RWPE1 (cell line): Measurements from ENCODE around the gene CTTNBP2.

Experiments used
- CTCF ChIA-PET: fragments of 350-600 bp; sonication (Branson Sonifier 250); formaldehyde crosslinking; extraction: SDS; loops from one replicate; lab custom pipeline; 2021; lab: Yijun Ruan, JAX
- POLR2A ChIA-PET: fragments of 400-600 bp; formaldehyde crosslinking; extraction: SDS; loops from one replicate; lab custom pipeline; 2020; ENCODE audit warnings: antibody characterized with exemption; ENCODE audit not compliant: low non-redundant PET; lab: Yijun Ruan, JAX
- DNase-seq: peaks from one replicate; pipeline ENCODE4 v3.0.0; 2012; ENCODE audit warnings: low spot score
- H3K27ac ChIP-seq: fragments of 450-650 bp; 2 replicates; pipeline ENCODE4 v1.5.1; 2017
- CTCF ChIP-seq: fragments of 450-650 bp; conservative IDR thresholded peaks from 2 replicates; pipeline ENCODE4 v1.5.1; 2017; ENCODE audit warnings: low read depth, mild to moderate bottlenecking

The CTTNBP2 gene

GRCh38 chr7:117862378-117862777 is 10.9 kb downstream of the CTTNBP2 start:
- DNase-seq = no peak
- CTCF ChIA-PET = interaction anchor here (0.5 kb wide), 1 partner anchor 292 kb away, joined by 3 read pairs; no protein-coding TSS in a partner anchor
- TF ChIP-seq CTCF = no peak
- POLR2A ChIA-PET = interaction anchor here (0.5 kb wide), 2 partner anchors 38 to 158 kb away, joined by 3 read pairs; no protein-coding TSS in a partner anchor
- H3K27ac ChIP-seq = no peak overlapping the region

GRCh38 chr7:117859246-117859812 is 13.9 kb downstream of the CTTNBP2 start:
- DNase-seq = no peak
- CTCF ChIA-PET = no interaction called here
- POLR2A ChIA-PET = no interaction called here
- H3K27ac ChIP-seq = no peak overlapping the region
- TF ChIP-seq CTCF = no peak

GRCh38 chr7:117858712-117859111 is 14.5 kb downstream of the CTTNBP2 start:
- no peak for TF ChIP-seq CTCF
- DNase-seq = peak; percentile 5
- ChIA-PET CTCF (no interaction called here), POLR2A (no interaction called here)
- no peak overlapping the region for H3K27ac ChIP-seq

- ChIA-PET CTCF (interaction anchor here (0.6 kb wide), 1 partner anchor 473 kb away, joined by 3 read pairs; no protein-coding TSS in a partner anchor), POLR2A (no interaction called here)
- TF ChIP-seq CTCF = no peak
- no peak for DNase-seq
- no peak overlapping the region for H3K27ac ChIP-seq
Measured at GRCh38 chr7:117857718-117858117, 15.5 kb downstream of the CTTNBP2 start.

- ChIA-PET POLR2A (no interaction called here), CTCF (no interaction called here)
- DNase-seq = no peak
- TF ChIP-seq CTCF = no peak
- no peak overlapping the region for H3K27ac ChIP-seq
Measured at GRCh38 chr7:117856196-117856595, 17.0 kb downstream of the CTTNBP2 start.

- no peak for DNase-seq
- no peak overlapping the region for H3K27ac ChIP-seq
- ChIA-PET POLR2A (no interaction called here), CTCF (interaction anchor here (0.7 kb wide), 1 partner anchor 355 kb away, joined by 3 read pairs; no protein-coding TSS in a partner anchor)
- TF ChIP-seq CTCF = no peak
Measured at GRCh38 chr7:117854186-117854585, 19.1 kb downstream of the CTTNBP2 start.
